Naive thymus-derived CD8-positive, alpha-beta T cell (primary cell): ENCODE data around the gene GALNTL6. TPM values are rescaled to one million over a fixed set of nuclear protein-coding genes. Genes with fewer than 3 reads are reported as not detected.
A peak's percentile ranks its signal among the peaks of the same experiment; 100 is the strongest.

Experiments used
- ATAC-seq, 2 donors: fragments of 150-1000 bp; cut with Tn5 transposase in 1 of 2; sonication (Bioruptor Pico), chemical (Tn5 transposase) in 1 of 2; 1 replicate in 1 of 2; 2 replicates in 1 of 2; pipeline ENCODE4 v1.10.0; 2021; ENCODE audit warnings: mild to moderate bottlenecking in 2 of 2, moderate library complexity in 2 of 2
- POLR2A ChIA-PET: fragments of 350-600 bp; sonication (Branson Sonifier 250); formaldehyde crosslinking; loops from one replicate; lab custom pipeline; 2021; ENCODE audit warnings: antibody characterized with exemption; lab: Charles Lee
- DNase-seq, 10 donors: peaks; one replicate each; pipeline versions ENCODE4 v3.0.0 to v3.0.0-alpha.2; 2020 to 2022
- H3K27ac Mint-ChIP-seq, 10 donors: one replicate each; pipeline ENCODE4 v1.8.0; 2020 to 2022; ENCODE audit warnings: mild to moderate bottlenecking in 10 of 10, mixed read lengths in 10 of 10, moderate library complexity in 4 of 10, inconsistent platforms in 1 of 10
- H3K27me3 Mint-ChIP-seq, 5 donors: one replicate each; pipeline ENCODE4 v1.8.0; 2021 to 2022; ENCODE audit warnings: mixed read lengths in 5 of 5
- H3K36me3 Mint-ChIP-seq, 3 donors: one replicate each; pipeline ENCODE4 v1.8.0; 2020 to 2022; ENCODE audit warnings: mixed read lengths in 3 of 3, mild to moderate bottlenecking in 2 of 3, inconsistent platforms in 1 of 3
- H3K4me1 Mint-ChIP-seq, 4 donors: one replicate each; pipeline ENCODE4 v1.8.0; 2021 to 2022; ENCODE audit warnings: mixed read lengths in 4 of 4
- H3K4me3 Mint-ChIP-seq, 10 donors: one replicate each; pipeline ENCODE4 v1.8.0; 2020 to 2022; ENCODE audit warnings: mild to moderate bottlenecking in 10 of 10, mixed read lengths in 10 of 10, moderate library complexity in 6 of 10, inconsistent platforms in 1 of 10
- H3K9me3 Mint-ChIP-seq, 9 donors: one replicate each; pipeline ENCODE4 v1.8.0; 2020 to 2022; ENCODE audit warnings: mixed read lengths in 9 of 9, mild to moderate bottlenecking in 3 of 9, inconsistent platforms in 1 of 9, moderate library complexity in 1 of 9
- polyA plus RNA-seq, 3 donors: library from polyadenylated mRNA; unstranded; fragments of 300-500 nt; fragmentation: Illumina TruSeq; gene quantifications; one replicate each; pipeline ENCODE4 v1.2.3, GENCODE V29; 2021
- total RNA-seq, 8 experiments: library from RNA in 2 of 8; stranded (reverse) in 2 of 8; gene quantifications; one replicate each; pipeline ENCODE4 v1.2.3 and lab custom pipeline; 2021 to 2026

The GALNTL6 gene
- total and polyA plus RNA-seq, 5 experiments from 2014 or later = not detected

- Mint-ChIP-seq H3K27me3 (no peaks in the 10 kb centered on the region), H3K4me3 (no peak overlapping the region), H3K9me3 (peaks cover 0 to 18% (median 6%) of the 10 kb centered on the region in 9 donors), H3K4me1 (no peaks in the 10 kb centered on the region), H3K36me3 (no peaks in the 10 kb centered on the region), H3K27ac (no peak overlapping the region)
- DNase-seq = no peak
- POLR2A ChIA-PET = no interaction called here
- no peak for ATAC-seq
Measured at GRCh38 chr4:172103456-172103855, 290.3 kb downstream of the GALNTL6 start.

- Mint-ChIP-seq H3K36me3 (no peaks in the 10 kb centered on the region), H3K27ac (no peak overlapping the region), H3K27me3 (no peaks in the 10 kb centered on the region), H3K4me3 (no peak overlapping the region), H3K9me3 (peaks cover 0 to 9% (median 6%) of the 10 kb centered on the region in 9 donors), H3K4me1 (no peaks in the 10 kb centered on the region)
- POLR2A ChIA-PET = no interaction called here
- ATAC-seq = no peak
- DNase-seq = no peak
Measured at GRCh38 chr4:172104539-172104938, 291.3 kb downstream of the GALNTL6 start.

- H3K27ac Mint-ChIP-seq = no peak overlapping the region
- no peaks in the 10 kb centered on the region for H3K36me3 Mint-ChIP-seq
- H3K4me1 Mint-ChIP-seq = no peaks in the 10 kb centered on the region
- ATAC-seq = no peak
- H3K9me3 Mint-ChIP-seq = peaks cover 0 to 8% (median 6%) of the 10 kb centered on the region in 9 donors
- no peak overlapping the region for H3K4me3 Mint-ChIP-seq
- DNase-seq = no peak
- no peaks in the 10 kb centered on the region for H3K27me3 Mint-ChIP-seq
- POLR2A ChIA-PET = no interaction called here
Measured at GRCh38 chr4:172105918-172106317, 292.7 kb downstream of the GALNTL6 start.

GRCh38 chr4:172109466-172109865 lies 296.3 kb downstream of the GALNTL6 start:
- no peak overlapping the region for H3K4me3 Mint-ChIP-seq
- no peaks in the 10 kb centered on the region for H3K36me3 Mint-ChIP-seq
- peaks cover 0 to 7% (median 5%) of the 10 kb centered on the region in 9 donors for H3K9me3 Mint-ChIP-seq

GRCh38 chr4:172124656-172125308 lies 311.6 kb downstream of the GALNTL6 start:
- ATAC-seq (no peak), DNase-seq (no peak)
- Mint-ChIP-seq H3K9me3 (peaks cover 0 to 7% (median 2%) of the 10 kb centered on the region in 9 donors), H3K36me3 (no peaks in the 10 kb centered on the region), H3K27me3 (no peaks in the 10 kb centered on the region), H3K4me1 (no peaks in the 10 kb centered on the region), H3K27ac (peak overlapping the region in 1 of 10 donors; percentile 33), H3K4me3 (no peak overlapping the region)
- POLR2A ChIA-PET = no interaction called here

More at GRCh38 chr4:172109466-172109865, 296.3 kb downstream of the GALNTL6 start:
- no peak for ATAC-seq
- no peak overlapping the region for H3K27ac Mint-ChIP-seq
- DNase-seq = no peak
- no peaks in the 10 kb centered on the region for H3K27me3 Mint-ChIP-seq
- H3K4me1 Mint-ChIP-seq = no peaks in the 10 kb centered on the region
- POLR2A ChIA-PET = no interaction called here

- no peak for ATAC-seq
- DNase-seq = no peak
Measured at GRCh38 chr4:172125443-172125842, 312.2 kb downstream of the GALNTL6 start.

GRCh38 chr4:172127168-172127567 lies 314.0 kb downstream of the GALNTL6 start:
- H3K9me3 Mint-ChIP-seq = peaks cover 0 to 7% (median 2%) of the 10 kb centered on the region in 9 donors
- no peak for ATAC-seq
- no peaks in the 10 kb centered on the region for H3K27me3 Mint-ChIP-seq
- no peak for DNase-seq
- H3K4me1 Mint-ChIP-seq = no peaks in the 10 kb centered on the region
- POLR2A ChIA-PET = no interaction called here
- H3K36me3 Mint-ChIP-seq = no peaks in the 10 kb centered on the region
- no peak overlapping the region for H3K27ac Mint-ChIP-seq
- no peak overlapping the region for H3K4me3 Mint-ChIP-seq

More at GRCh38 chr4:172125443-172125842, 312.2 kb downstream of the GALNTL6 start:
- POLR2A ChIA-PET = no interaction called here
- H3K4me3 Mint-ChIP-seq = no peak overlapping the region
- H3K4me1 Mint-ChIP-seq = no peaks in the 10 kb centered on the region
- no peak overlapping the region for H3K27ac Mint-ChIP-seq
- peaks cover 0 to 7% (median 2%) of the 10 kb centered on the region in 9 donors for H3K9me3 Mint-ChIP-seq
- no peaks in the 10 kb centered on the region for H3K36me3 Mint-ChIP-seq
- no peaks in the 10 kb centered on the region for H3K27me3 Mint-ChIP-seq

GRCh38 chr4:172129593-172129992 lies 316.4 kb downstream of the GALNTL6 start:
- H3K4me1 Mint-ChIP-seq = no peaks in the 10 kb centered on the region
- POLR2A ChIA-PET = no interaction called here
- DNase-seq (no peak), ATAC-seq (no peak)
- no peaks in the 10 kb centered on the region for H3K27me3 Mint-ChIP-seq
- no peak overlapping the region for H3K27ac Mint-ChIP-seq
- peaks cover 0 to 7% (median 5%) of the 10 kb centered on the region in 9 donors for H3K9me3 Mint-ChIP-seq
- no peak overlapping the region for H3K4me3 Mint-ChIP-seq
- no peaks in the 10 kb centered on the region for H3K36me3 Mint-ChIP-seq

GRCh38 chr4:172134521-172134920 lies 321.3 kb downstream of the GALNTL6 start:
- Mint-ChIP-seq H3K4me3 (no peak overlapping the region), H3K4me1 (no peaks in the 10 kb centered on the region), H3K36me3 (no peaks in the 10 kb centered on the region), H3K27me3 (no peaks in the 10 kb centered on the region), H3K9me3 (peaks cover 0 to 10% (median 3%) of the 10 kb centered on the region in 9 donors), H3K27ac (no peak overlapping the region)
- DNase-seq (no peak), ATAC-seq (no peak)
- POLR2A ChIA-PET = no interaction called here

GRCh38 chr4:172141025-172141424 lies 327.8 kb downstream of the GALNTL6 start:
- POLR2A ChIA-PET = no interaction called here
- H3K4me1 Mint-ChIP-seq = no peaks in the 10 kb centered on the region
- H3K4me3 Mint-ChIP-seq = no peak overlapping the region
- no peak for ATAC-seq
- no peak overlapping the region for H3K27ac Mint-ChIP-seq
- no peaks in the 10 kb centered on the region for H3K27me3 Mint-ChIP-seq
- DNase-seq = no peak
- H3K36me3 Mint-ChIP-seq = no peaks in the 10 kb centered on the region
- peaks cover 0 to 3% (median 0%) of the 10 kb centered on the region in 9 donors for H3K9me3 Mint-ChIP-seq

GRCh38 chr4:172142281-172142741 lies 329.1 kb downstream of the GALNTL6 start:
- POLR2A ChIA-PET = no interaction called here
- DNase-seq = no peak
- peaks cover 0 to 3% (median 0%) of the 10 kb centered on the region in 9 donors for H3K9me3 Mint-ChIP-seq
- ATAC-seq = no peak
- no peaks in the 10 kb centered on the region for H3K27me3 Mint-ChIP-seq
- H3K4me1 Mint-ChIP-seq = no peaks in the 10 kb centered on the region
- H3K27ac Mint-ChIP-seq = no peak overlapping the region
- H3K4me3 Mint-ChIP-seq = no peak overlapping the region
- no peaks in the 10 kb centered on the region for H3K36me3 Mint-ChIP-seq

GRCh38 chr4:172143605-172144314 lies 330.6 kb downstream of the GALNTL6 start:
- Mint-ChIP-seq H3K4me1 (no peaks in the 10 kb centered on the region), H3K27ac (no peak overlapping the region), H3K27me3 (no peaks in the 10 kb centered on the region), H3K9me3 (peaks cover 0 to 3% (median 0%) of the 10 kb centered on the region in 9 donors), H3K4me3 (no peak overlapping the region), H3K36me3 (no peaks in the 10 kb centered on the region)
- POLR2A ChIA-PET = no interaction called here
- DNase-seq (no peak), ATAC-seq (no peak)

GRCh38 chr4:172147687-172148086 lies 334.5 kb downstream of the GALNTL6 start:
- H3K27me3 Mint-ChIP-seq = no peaks in the 10 kb centered on the region
- no peak for ATAC-seq

More at GRCh38 chr4:172147687-172148086, 334.5 kb downstream of the GALNTL6 start:
- DNase-seq = no peak
- POLR2A ChIA-PET = no interaction called here
- H3K36me3 Mint-ChIP-seq = no peaks in the 10 kb centered on the region
- H3K4me1 Mint-ChIP-seq = no peaks in the 10 kb centered on the region
- H3K9me3 Mint-ChIP-seq = peaks cover 0 to 16% (median 0%) of the 10 kb centered on the region in 9 donors
- no peak overlapping the region for H3K27ac Mint-ChIP-seq
- no peak overlapping the region for H3K4me3 Mint-ChIP-seq
